ENCODE data around the gene MT1A. TPM values are rescaled to one million over a fixed set of nuclear protein-coding genes. Genes with fewer than 3 reads are reported as not detected.

MT1A gene
- total RNA-seq, 1 experiment from 2014 or later: not detected

- no peak overlapping the region for H3K27ac ChIP-seq (ENCODE audit: low read depth, low read length)
- H3K9me3 ChIP-seq (ENCODE audit: control insufficient read depth in 1 of 2, insufficient read depth in 1 of 2, low read depth in 1 of 2, low read length in 2 of 2): no peaks in the 10 kb centered on the region
- H3K4me3 ChIP-seq (replicated peaks in 1 of 2; ENCODE audit: low read depth in 1 of 2, low read length in 2 of 2): no peak overlapping the region
- H2AFZ ChIP-seq (ENCODE audit: low read depth, low read length, poor library complexity, severe bottlenecking): no peak overlapping the region
- peaks cover 7 to 26% of the 10 kb centered on the region in 2 experiments for H3K4me1 ChIP-seq (ENCODE audit: control insufficient read depth in 1 of 2, insufficient read depth in 2 of 2, low read length in 2 of 2)
- intact Hi-C loops (cut with micrococcal nuclease): no loop called here
- ChIA-PET POLR2A (no interaction called here), RAD21 (ENCODE audit: low non-redundant PET in 1 of 2, low total read pairs in 2 of 2, uncharacterized antibody in 2 of 2, unreplicated experiment in 2 of 2) (no interaction called here), CTCF (no interaction called here)
- no peak overlapping the region for H3K9ac ChIP-seq (ENCODE audit: low read length)
- H3K9me2 ChIP-seq (ENCODE audit: insufficient read depth): no peaks in the 10 kb centered on the region
- H3K36me3 ChIP-seq (ENCODE audit: control insufficient read depth in 1 of 2, insufficient read depth in 2 of 2, low read length in 2 of 2): no peaks in the 10 kb centered on the region
- ATAC-seq (no peak), DNase-seq (ENCODE audit: low read depth, low spot score) (no peak)
- no TSS peak for BruUV-seq (replicated peaks)
- H3K4me2 ChIP-seq (ENCODE audit: low read length): no peak overlapping the region
- no peaks in the 10 kb centered on the region for H3K27me3 ChIP-seq (ENCODE audit: insufficient read depth, low read length)
- peaks cover 1% of the 10 kb centered on the region; the same call in 1 of the 2 replicates for H3K79me2 ChIP-seq (ENCODE audit: insufficient read depth, low read length)
- H4K20me1 ChIP-seq (ENCODE audit: insufficient read depth): no peaks in the 10 kb centered on the region
- no peak for TF ChIP-seq FOSL1 (IDR thresholded peaks at IDR 0.05; ENCODE audit: low read depth)
- TF ChIP-seq ZNF274 (IDR thresholded peaks at IDR 0.05; ENCODE audit: low read depth, low read length): no peak
- TF ChIP-seq REST (IDR thresholded peaks at IDR 0.05; ENCODE audit: low read depth): no peak
- no peak for TF ChIP-seq EZH2 (IDR thresholded peaks at IDR 0.05)
- no peak for TF ChIP-seq CBX3 (IDR thresholded peaks at IDR 0.05; ENCODE audit: low read depth)
- no peak for TF ChIP-seq SRF (IDR thresholded peaks at IDR 0.05; ENCODE audit: low read depth)
- no peak for TF ChIP-seq ZFX (IDR thresholded peaks at IDR 0.05)
- TF ChIP-seq YY1 (IDR thresholded peaks at IDR 0.05; ENCODE audit: extremely low read depth, insufficient replicate concordance, low read depth, low read length): no peak
- no peak for TF ChIP-seq POLR2A (IDR thresholded peaks at IDR 0.05; ENCODE audit: borderline replicate concordance, extremely low read depth, insufficient read depth, insufficient read length)
- TF ChIP-seq ZBTB33 (IDR thresholded peaks at IDR 0.05; ENCODE audit: extremely low read depth, insufficient replicate concordance, low read length): no peak
- TF ChIP-seq EZH2phosphoT487 (IDR thresholded peaks at IDR 0.05; ENCODE audit: borderline replicate concordance): no peak
- TF ChIP-seq ELF1 (IDR thresholded peaks at IDR 0.05; ENCODE audit: borderline replicate concordance, low read depth): no peak
- no peak for TF ChIP-seq JUND (IDR thresholded peaks at IDR 0.05)
- no peak for TF ChIP-seq CEBPB (IDR thresholded peaks at IDR 0.05; ENCODE audit: low read depth)
- no peak for TF ChIP-seq EGR1 (IDR thresholded peaks at IDR 0.05; ENCODE audit: low read depth)
- no peak for TF ChIP-seq RAD21 (IDR thresholded peaks at IDR 0.05; ENCODE audit: low read depth)
- no peak for TF ChIP-seq MAX (IDR thresholded peaks at IDR 0.05)
- no peak for TF ChIP-seq SIN3A (IDR thresholded peaks at IDR 0.05; ENCODE audit: low read depth)
- no peak for TF ChIP-seq POLR2AphosphoS5 (IDR thresholded peaks at IDR 0.05; ENCODE audit: low read depth, low read length)
Measured at GRCh38 chr16:56631832-56632155, 6.7 kb upstream of the MT1A start.

Measured in HCT116 (cell line).